SK-N-SH treated with all-trans-retinoic acid at 6 μM for 48 hours (cell line): ENCODE results near the gene PRDM15.

Source experiments
- ATAC-seq: fragments of 200-7000 bp; cut with Tn5 transposase; 3 replicates; pipeline ENCODE4 v1.9.1; 2020; ENCODE audit warnings: mild to moderate bottlenecking, moderate library complexity
- ARNTL ChIP-seq: fragments of 450-650 bp; formaldehyde crosslinking; IDR thresholded peaks from 2 replicates; pipeline ENCODE4 v1.5.0; 2020; ENCODE audit warnings: low read depth, mild to moderate bottlenecking, moderate library complexity, borderline replicate concordance
- BACH2 ChIP-seq: fragments of 250-450 bp; sonication (Bioruptor Pico); IDR thresholded peaks from 2 replicates; pipeline ENCODE4 v1.9.0; 2021; ENCODE audit warnings: mild to moderate bottlenecking, borderline replicate concordance
- CREB5 ChIP-seq: fragments of 250-450 bp; sonication (Bioruptor Pico); IDR thresholded peaks from 2 replicates; pipeline ENCODE4 v1.5.1; 2020; ENCODE audit warnings: low read depth, mild to moderate bottlenecking, moderate library complexity
- ESRRG ChIP-seq: fragments of 250-450 bp; sonication (Bioruptor Pico); IDR thresholded peaks from 2 replicates; pipeline ENCODE4 v1.6.1; 2021; ENCODE audit warnings: mild to moderate bottlenecking
- GLIS3 ChIP-seq: fragments of 250-450 bp; sonication (Bioruptor Pico); IDR thresholded peaks from 2 replicates; pipeline ENCODE4 v1.5.0; 2020; ENCODE audit warnings: mild to moderate bottlenecking, moderate library complexity
- ISL1 ChIP-seq: fragments of 250-450 bp; sonication (Bioruptor Pico); IDR thresholded peaks from 2 replicates; pipeline ENCODE4 v2.1.2; 2022; ENCODE audit warnings: mild to moderate bottlenecking, moderate library complexity
- OSR1 ChIP-seq: fragments of 250-450 bp; sonication (Bioruptor Pico); IDR thresholded peaks from 2 replicates; pipeline ENCODE4 v1.8.0; 2022; ENCODE audit warnings: moderate library complexity, mild to moderate bottlenecking, inconsistent platforms
- POU6F1 ChIP-seq: fragments of 250-450 bp; sonication (Bioruptor Pico); IDR thresholded peaks from 2 replicates; pipeline ENCODE4 v1.8.0; 2021; ENCODE audit warnings: low read depth, mild to moderate bottlenecking, moderate library complexity, borderline replicate concordance
- PPARA ChIP-seq: fragments of 250-450 bp; sonication (Bioruptor Pico); IDR thresholded peaks from 2 replicates; pipeline ENCODE4 v1.5.0; 2020; ENCODE audit warnings: mild to moderate bottlenecking, borderline replicate concordance
- RARB ChIP-seq: fragments of 250-450 bp; sonication (Bioruptor Pico); IDR thresholded peaks from 2 replicates; pipeline ENCODE4 v1.8.0; 2021; ENCODE audit warnings: mild to moderate bottlenecking, moderate library complexity
- TCF4 ChIP-seq: fragments of 250-450 bp; sonication (Bioruptor Pico); IDR thresholded peaks from 2 replicates; pipeline ENCODE4 v1.8.0; 2021; ENCODE audit warnings: mild to moderate bottlenecking, moderate library complexity, borderline replicate concordance
- ZC3H10 ChIP-seq: fragments of 250-450 bp; sonication (Bioruptor Pico); IDR thresholded peaks from 2 replicates; pipeline ENCODE4 v1.5.1; 2021; ENCODE audit warnings: mild to moderate bottlenecking, moderate library complexity
- ZFP3 ChIP-seq: fragments of 250-450 bp; sonication (Bioruptor Pico); IDR thresholded peaks from 2 replicates; pipeline ENCODE4 v1.5.0; 2020; ENCODE audit warnings: mild to moderate bottlenecking, moderate library complexity
- ZFP30 ChIP-seq: fragments of 450-650 bp; formaldehyde crosslinking; IDR thresholded peaks from 2 replicates; pipeline ENCODE4 v1.5.0; 2022; ENCODE audit warnings: mild to moderate bottlenecking, moderate library complexity
- ZNF565 ChIP-seq: fragments of 450-650 bp; formaldehyde crosslinking; conservative IDR thresholded peaks from 2 replicates; pipeline ENCODE4 v1.5.0; 2020; ENCODE audit warnings: low read depth, mild to moderate bottlenecking, moderate library complexity
- ZNF70 ChIP-seq: fragments of 450-650 bp; formaldehyde crosslinking; IDR thresholded peaks from 2 replicates; pipeline ENCODE4 v1.5.0; 2020; ENCODE audit warnings: mild to moderate bottlenecking, moderate library complexity
- ZNF8 ChIP-seq: fragments of 450-650 bp; formaldehyde crosslinking; IDR thresholded peaks from 2 replicates; pipeline ENCODE4 v1.5.0; 2020; ENCODE audit warnings: mild to moderate bottlenecking, moderate library complexity
- TF ChIP-seq, protein P1 (sequence below): fragments of 250-450 bp; sonication (Bioruptor Pico); IDR thresholded peaks from 2 replicates; pipeline ENCODE4 v1.8.0; 2020; ENCODE audit warnings: mild to moderate bottlenecking, moderate library complexity, borderline replicate concordance
- TF ChIP-seq, protein P2 (sequence below): fragments of 250-450 bp; sonication (Bioruptor Pico); IDR thresholded peaks from 2 replicates; pipeline ENCODE4 v1.5.0; 2020; ENCODE audit warnings: mild to moderate bottlenecking, moderate library complexity

The PRDM15 gene

DNA sequence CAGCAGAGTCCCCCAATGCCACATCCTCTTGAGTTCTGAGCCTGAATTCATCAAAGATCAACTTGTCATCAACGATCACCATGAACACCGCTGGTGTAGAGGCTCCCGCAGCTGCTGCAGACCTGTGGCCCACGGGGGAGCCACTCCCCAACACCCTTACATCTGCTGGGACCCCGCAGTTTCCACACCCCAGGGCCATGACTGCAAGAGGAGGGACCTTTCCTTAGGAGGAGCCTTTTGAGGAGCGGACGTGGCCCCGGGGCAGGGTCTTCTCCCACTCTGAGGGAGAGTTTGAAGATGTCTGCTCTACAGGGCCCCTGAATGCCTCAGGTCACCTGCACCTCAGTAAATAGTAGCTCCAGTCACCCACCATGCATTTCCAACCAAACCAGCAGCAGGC is 2.7 kb downstream of the PRDM15 start:
- TF ChIP-seq, protein P1, sequence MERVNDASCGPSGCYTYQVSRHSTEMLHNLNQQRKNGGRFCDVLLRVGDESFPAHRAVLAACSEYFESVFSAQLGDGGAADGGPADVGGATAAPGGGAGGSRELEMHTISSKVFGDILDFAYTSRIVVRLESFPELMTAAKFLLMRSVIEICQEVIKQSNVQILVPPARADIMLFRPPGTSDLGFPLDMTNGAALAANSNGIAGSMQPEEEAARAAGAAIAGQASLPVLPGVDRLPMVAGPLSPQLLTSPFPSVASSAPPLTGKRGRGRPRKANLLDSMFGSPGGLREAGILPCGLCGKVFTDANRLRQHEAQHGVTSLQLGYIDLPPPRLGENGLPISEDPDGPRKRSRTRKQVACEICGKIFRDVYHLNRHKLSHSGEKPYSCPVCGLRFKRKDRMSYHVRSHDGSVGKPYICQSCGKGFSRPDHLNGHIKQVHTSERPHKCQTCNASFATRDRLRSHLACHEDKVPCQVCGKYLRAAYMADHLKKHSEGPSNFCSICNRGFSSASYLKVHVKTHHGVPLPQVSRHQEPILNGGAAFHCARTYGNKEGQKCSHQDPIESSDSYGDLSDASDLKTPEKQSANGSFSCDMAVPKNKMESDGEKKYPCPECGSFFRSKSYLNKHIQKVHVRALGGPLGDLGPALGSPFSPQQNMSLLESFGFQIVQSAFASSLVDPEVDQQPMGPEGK (CRISPR knock-in tag) = no peak
- no peak for TF ChIP-seq ZC3H10 (CRISPR knock-in tag)
- no peak for TF ChIP-seq POU6F1 (CRISPR knock-in tag)
- ATAC-seq = no peak

- ATAC-seq = no peak
- TF ChIP-seq PPARA (CRISPR knock-in tag) = no peak
- TF ChIP-seq ZFP30 (CRISPR knock-in tag) = no peak
- no peak for TF ChIP-seq TCF4
- TF ChIP-seq ARNTL = no peak
- TF ChIP-seq, protein P1 (CRISPR knock-in tag) = no peak
- no peak for TF ChIP-seq BACH2 (CRISPR knock-in tag)
- no peak for TF ChIP-seq ZC3H10 (CRISPR knock-in tag)
- TF ChIP-seq, protein P2, sequence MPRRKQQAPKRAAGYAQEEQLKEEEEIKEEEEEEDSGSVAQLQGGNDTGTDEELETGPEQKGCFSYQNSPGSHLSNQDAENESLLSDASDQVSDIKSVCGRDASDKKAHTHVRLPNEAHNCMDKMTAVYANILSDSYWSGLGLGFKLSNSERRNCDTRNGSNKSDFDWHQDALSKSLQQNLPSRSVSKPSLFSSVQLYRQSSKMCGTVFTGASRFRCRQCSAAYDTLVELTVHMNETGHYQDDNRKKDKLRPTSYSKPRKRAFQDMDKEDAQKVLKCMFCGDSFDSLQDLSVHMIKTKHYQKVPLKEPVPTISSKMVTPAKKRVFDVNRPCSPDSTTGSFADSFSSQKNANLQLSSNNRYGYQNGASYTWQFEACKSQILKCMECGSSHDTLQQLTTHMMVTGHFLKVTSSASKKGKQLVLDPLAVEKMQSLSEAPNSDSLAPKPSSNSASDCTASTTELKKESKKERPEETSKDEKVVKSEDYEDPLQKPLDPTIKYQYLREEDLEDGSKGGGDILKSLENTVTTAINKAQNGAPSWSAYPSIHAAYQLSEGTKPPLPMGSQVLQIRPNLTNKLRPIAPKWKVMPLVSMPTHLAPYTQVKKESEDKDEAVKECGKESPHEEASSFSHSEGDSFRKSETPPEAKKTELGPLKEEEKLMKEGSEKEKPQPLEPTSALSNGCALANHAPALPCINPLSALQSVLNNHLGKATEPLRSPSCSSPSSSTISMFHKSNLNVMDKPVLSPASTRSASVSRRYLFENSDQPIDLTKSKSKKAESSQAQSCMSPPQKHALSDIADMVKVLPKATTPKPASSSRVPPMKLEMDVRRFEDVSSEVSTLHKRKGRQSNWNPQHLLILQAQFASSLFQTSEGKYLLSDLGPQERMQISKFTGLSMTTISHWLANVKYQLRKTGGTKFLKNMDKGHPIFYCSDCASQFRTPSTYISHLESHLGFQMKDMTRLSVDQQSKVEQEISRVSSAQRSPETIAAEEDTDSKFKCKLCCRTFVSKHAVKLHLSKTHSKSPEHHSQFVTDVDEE (CRISPR knock-in tag) = no peak
Observed at GRCh38 chr21:41875086-41875485, 4.1 kb downstream of the PRDM15 start.

- TF ChIP-seq TCF4 (no peak), RARB (CRISPR knock-in tag) (no peak), ZC3H10 (CRISPR knock-in tag) (no peak)
- no peak for ATAC-seq
Observed at GRCh38 chr21:41874611-41875010, 4.5 kb downstream of the PRDM15 start.

DNA sequence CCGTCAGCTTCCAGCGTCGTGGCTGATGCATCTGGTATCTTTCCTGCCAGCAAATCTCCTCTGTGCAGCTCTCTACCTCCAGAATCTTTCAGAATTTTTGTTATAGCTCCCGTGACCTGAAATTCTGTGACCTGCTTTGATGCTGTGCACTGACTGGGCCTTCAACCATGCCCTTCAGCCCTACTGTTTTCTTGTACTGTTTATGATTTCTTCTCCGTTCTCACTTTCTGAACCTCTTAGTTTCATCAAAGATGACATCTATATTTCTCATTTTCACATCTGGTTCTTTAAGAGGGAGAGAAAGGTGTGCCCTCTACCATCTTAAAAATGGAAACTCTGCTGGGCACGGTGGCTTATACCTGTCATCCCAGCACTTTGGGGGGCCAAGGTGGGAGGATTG is 5.7 kb downstream of the PRDM15 start:
- no peak for ATAC-seq
- TF ChIP-seq POU6F1 (CRISPR knock-in tag) (no peak), ZFP3 (CRISPR knock-in tag) (no peak), ISL1 (CRISPR knock-in tag) (no peak), RARB (CRISPR knock-in tag) (no peak), OSR1 (CRISPR knock-in tag) (no peak), ZFP30 (CRISPR knock-in tag) (no peak), ZNF8 (CRISPR knock-in tag) (no peak), ESRRG (CRISPR knock-in tag) (no peak), ZNF565 (CRISPR knock-in tag) (no peak), GLIS3 (CRISPR knock-in tag) (no peak), CREB5 (CRISPR knock-in tag) (no peak), PPARA (CRISPR knock-in tag) (no peak), BACH2 (CRISPR knock-in tag) (no peak), ZNF70 (CRISPR knock-in tag) (no peak), ARNTL (no peak)
- TF ChIP-seq, protein P1 (CRISPR knock-in tag) = no peak
- TF ChIP-seq, protein P2 (CRISPR knock-in tag) = no peak
